Body of pancreas (tissue), 4 donors: Measurements from ENCODE around the gene BAZ2B.

Experiments used
- POLR2A ChIP-seq, 3 donors: fragments of 450-650 bp; IDR thresholded peaks; one replicate each; pipeline ENCODE4 v1.6.1; 2016; ENCODE audit warnings: antibody characterized with exemption in 3 of 3, mild to moderate bottlenecking in 2 of 3
- TF ChIP-seq, protein P1 (sequence below), 7 experiments: fragments of 450-650 bp in 4 of 7; fragments of 200-600 bp in 3 of 7; sonication (generic) in 3 of 7; IDR thresholded peaks; one replicate each; pipeline ENCODE4 v1.5.1; 2016 to 2019; ENCODE audit warnings: antibody characterized with exemption in 7 of 7

DNA sequence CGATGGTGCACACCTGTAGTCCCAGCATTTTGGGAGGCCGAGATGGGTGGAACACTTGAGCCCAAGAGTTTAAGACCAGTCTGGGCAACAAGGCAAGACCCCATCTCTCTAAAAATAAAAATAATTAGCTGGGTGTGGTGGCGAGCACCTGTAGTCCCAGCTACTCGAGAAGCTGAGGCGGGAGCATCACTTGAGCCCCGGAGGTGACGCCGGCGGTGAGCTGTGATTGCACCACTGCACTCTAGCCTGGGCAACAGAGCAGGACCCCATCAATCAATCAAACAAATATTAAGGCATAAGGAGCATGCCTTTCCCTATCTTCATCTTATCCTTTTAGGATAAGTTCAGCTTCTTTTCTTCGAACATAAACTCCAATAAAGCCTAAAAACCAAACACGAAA is 330.9 kb downstream of the BAZ2B start:
- TF ChIP-seq, protein P1, sequence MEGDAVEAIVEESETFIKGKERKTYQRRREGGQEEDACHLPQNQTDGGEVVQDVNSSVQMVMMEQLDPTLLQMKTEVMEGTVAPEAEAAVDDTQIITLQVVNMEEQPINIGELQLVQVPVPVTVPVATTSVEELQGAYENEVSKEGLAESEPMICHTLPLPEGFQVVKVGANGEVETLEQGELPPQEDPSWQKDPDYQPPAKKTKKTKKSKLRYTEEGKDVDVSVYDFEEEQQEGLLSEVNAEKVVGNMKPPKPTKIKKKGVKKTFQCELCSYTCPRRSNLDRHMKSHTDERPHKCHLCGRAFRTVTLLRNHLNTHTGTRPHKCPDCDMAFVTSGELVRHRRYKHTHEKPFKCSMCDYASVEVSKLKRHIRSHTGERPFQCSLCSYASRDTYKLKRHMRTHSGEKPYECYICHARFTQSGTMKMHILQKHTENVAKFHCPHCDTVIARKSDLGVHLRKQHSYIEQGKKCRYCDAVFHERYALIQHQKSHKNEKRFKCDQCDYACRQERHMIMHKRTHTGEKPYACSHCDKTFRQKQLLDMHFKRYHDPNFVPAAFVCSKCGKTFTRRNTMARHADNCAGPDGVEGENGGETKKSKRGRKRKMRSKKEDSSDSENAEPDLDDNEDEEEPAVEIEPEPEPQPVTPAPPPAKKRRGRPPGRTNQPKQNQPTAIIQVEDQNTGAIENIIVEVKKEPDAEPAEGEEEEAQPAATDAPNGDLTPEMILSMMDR (IDR thresholded peaks at IDR 0.05), result no peak
- TF ChIP-seq POLR2A (IDR thresholded peaks at IDR 0.05), result no peak
